ENCODE results near the gene ARHGAP6.

Gene ARHGAP6

DNA sequence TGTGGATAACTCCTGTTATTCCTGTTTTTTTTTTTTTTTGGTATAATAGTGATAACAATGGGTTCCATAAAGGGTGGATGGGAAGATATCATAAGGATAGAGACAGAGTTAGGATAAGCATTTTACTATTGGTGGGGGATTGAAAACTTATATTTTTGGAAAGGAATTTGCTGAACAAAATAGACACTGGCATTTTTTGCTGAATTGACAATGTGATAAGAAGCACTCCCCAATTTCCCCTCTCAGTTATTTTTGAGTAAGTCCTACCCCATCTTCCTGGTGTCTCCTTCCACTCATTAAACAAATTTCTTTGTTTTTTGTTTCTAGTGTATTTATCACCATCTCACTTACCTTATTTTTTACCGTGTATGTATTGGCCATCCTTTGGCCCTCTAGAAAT is 316.7 kb downstream of the ARHGAP6 start:
- no peak for TF ChIP-seq JUND (IDR thresholded peaks at IDR 0.05; ENCODE audit: low read depth)
- in situ Hi-C loops (cut with HindIII; ENCODE audit: low pct_unique_long_range_greater_than_20kb, low sequenced_read_pairs) = no loop called here
- no peak for DNase-seq (ENCODE audit: low read depth in 1 of 2, low spot score in 1 of 2)

DNA sequence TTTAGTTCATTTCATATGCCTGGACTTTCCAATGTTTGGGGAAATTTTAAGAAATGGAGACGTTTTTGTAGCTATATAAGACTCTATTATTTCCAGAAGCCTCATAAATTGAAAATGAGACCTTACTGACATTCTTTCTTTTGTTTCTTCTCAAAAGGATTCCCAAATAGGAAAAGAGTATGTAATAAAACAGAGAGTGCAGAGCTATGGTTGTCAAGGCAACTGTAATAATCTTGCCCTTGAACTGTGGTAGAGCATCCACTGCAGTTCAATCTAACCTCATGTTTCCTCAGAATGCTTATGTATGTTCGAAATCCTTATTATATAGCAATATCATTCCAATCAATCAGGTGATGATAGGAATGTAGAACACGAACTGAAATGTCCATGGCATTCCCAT is 318.4 kb downstream of the ARHGAP6 start:
- TF ChIP-seq JUND (IDR thresholded peaks at IDR 0.05; ENCODE audit: low read depth) = no peak
- in situ Hi-C loops (cut with HindIII; ENCODE audit: low pct_unique_long_range_greater_than_20kb, low sequenced_read_pairs) = no loop called here

DNA sequence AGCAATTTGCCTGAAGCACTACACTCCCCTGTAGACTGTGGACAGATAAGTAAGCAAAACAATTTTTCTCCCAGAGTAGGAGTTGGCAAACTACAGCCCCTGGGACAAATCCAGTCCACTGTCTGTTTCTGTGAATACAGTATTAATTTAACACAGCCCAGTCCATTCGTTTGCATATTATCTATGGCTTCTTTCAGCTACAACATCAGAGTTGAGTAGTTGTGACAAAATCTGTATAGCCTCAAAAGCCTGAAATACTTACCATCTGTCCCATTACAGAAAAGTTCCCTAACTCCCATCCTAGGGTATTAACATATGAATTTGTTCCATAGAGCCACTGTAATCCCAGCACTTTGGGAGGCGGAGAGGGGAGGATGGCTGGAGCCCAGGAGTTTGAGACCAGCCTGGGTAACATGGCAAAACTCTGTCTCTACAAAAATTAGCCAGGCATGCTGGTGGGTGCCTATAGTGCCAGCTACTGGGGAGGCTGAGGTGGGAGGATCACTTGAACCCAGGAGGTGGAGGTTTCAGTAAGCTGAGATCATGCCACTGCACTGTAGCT is 319.5 kb downstream of the ARHGAP6 start:
- no peak for DNase-seq (ENCODE audit: low read depth in 1 of 2, low spot score in 1 of 2)
- in situ Hi-C loops (cut with HindIII; ENCODE audit: low pct_unique_long_range_greater_than_20kb, low sequenced_read_pairs) = no loop called here
- no peak for TF ChIP-seq JUND (IDR thresholded peaks at IDR 0.05; ENCODE audit: low read depth)

More for the DNA sequence above, 318.4 kb downstream of the ARHGAP6 start:
- DNase-seq (ENCODE audit: low read depth in 1 of 2, low spot score in 1 of 2) = no peak

DNA sequence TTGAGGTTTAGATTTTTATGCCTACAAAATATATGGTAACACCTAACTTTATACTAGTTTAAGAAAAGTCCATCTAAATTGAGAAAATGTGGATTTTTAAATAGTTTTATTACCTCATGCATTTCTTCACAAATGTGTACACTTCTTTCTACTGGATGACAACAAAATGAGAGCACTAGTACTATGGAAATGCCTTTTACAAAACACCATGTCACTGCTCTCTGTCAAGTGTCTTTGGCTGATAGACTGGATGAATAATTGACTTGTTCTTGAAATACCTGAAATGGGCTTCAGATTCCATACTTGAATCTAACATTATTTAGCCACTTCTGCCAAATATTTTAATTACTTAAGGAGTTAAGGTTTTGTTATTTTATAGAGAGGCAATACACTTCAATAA is 323.0 kb downstream of the ARHGAP6 start:
- in situ Hi-C loops (cut with HindIII; ENCODE audit: low pct_unique_long_range_greater_than_20kb, low sequenced_read_pairs) = no loop called here
- TF ChIP-seq JUND (IDR thresholded peaks at IDR 0.05; ENCODE audit: low read depth) = no peak
- DNase-seq (ENCODE audit: low read depth in 1 of 2, low spot score in 1 of 2) = no peak

DNA sequence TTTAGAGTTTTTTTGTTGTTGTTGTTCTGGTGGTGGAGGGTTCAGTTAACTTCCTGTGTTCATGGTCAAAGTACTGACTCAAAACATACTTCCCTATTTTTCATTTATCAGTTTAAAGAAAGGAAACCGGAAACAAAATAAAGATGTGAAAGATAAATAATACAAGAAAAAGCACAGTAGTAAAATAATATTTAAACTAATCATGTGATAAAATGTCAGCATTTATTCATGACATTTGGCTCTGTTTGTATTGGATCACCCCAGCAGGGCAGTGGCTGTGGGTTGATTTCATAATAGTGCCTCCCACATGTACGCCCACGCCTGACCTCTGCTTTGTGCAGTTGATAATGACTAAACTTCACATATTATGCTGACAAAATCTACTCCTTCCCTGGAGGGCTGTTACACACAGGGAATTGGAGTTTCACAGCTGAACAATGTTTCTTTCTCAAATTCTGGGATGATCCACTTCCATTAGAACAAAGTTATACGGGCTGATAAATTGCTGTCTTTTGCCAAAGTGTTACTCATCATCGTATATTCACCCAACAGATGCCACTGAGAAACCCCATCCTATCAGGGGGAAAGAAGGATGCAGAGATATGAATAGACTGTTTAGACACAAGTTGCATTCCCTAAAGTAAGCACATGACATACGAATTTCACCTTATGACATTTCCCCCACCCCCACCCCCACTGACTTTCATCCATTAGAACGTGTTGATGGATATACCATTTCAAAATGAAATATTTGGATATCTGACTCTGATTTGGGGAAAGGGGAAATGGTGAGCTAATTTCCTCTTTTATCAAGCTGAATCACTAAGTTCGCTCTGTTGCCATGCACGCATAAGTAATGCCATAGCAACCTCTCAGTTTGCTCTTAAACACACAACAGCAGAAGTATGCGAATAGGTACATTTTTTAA is 324.2 kb downstream of the ARHGAP6 start:
- no peak for TF ChIP-seq JUND (IDR thresholded peaks at IDR 0.05; ENCODE audit: low read depth)
- DNase-seq (ENCODE audit: low read depth in 1 of 2, low spot score in 1 of 2) = no peak
- in situ Hi-C loops (cut with HindIII; ENCODE audit: low pct_unique_long_range_greater_than_20kb, low sequenced_read_pairs) = no loop called here

DNA sequence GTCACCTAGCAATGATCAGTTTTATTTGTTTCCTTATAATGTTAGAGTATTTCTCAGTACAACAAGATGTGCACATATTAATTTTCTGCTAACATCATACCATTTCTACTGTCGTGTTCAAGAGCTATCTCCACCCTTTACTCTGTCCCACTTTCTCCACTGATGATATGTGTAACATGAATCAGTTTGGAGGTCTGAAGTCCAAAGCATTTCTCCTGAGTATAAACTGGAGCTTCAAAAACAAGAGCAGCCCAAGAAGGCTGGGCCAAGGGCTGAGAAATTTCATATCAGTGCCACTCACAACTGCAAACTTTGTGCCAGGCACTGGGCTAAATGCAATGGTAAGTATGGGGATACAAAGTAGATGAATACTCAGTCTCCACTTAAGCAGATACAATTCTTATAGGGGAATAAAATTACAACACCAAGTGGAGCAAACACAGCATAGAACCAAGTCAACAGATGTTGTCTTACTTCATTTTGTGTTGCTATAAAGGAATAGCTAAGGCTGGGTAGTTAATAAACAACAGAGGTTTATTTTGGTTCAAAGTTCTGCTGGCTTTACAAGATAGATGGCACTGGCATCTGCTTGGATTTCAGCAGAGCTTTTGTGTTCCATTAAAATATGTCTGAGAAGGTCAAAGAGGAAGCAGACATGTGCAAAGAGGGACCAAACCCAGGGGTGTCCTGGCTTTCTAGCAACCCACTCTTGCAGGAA is 328.3 kb downstream of the ARHGAP6 start:
- TF ChIP-seq JUND (IDR thresholded peaks at IDR 0.05; ENCODE audit: low read depth) = no peak
- DNase-seq (ENCODE audit: low read depth in 1 of 2, low spot score in 1 of 2) = no peak
- in situ Hi-C loops (cut with HindIII; ENCODE audit: low pct_unique_long_range_greater_than_20kb, low sequenced_read_pairs) = no loop called here

DNA sequence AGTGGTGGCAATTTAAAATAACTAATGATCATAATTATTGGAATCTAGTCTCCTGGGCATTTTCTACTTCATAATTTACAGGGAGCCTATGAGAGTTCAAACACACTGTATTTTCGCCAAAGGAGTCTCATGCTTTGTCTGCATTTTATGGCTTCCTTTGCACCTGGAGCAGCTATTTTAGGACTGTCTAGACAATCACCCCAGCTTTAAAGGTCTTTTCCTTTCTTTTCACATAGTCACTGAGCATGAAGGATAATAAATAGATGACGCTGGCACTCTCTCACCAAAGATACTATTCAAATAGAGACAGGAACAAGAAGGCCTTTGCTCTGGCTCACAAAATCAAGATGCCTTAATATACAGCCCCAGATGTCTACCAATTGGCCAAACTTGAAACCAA is 329.5 kb downstream of the ARHGAP6 start:
- DNase-seq (ENCODE audit: low read depth in 1 of 2, low spot score in 1 of 2) = no peak
- no peak for TF ChIP-seq JUND (IDR thresholded peaks at IDR 0.05; ENCODE audit: low read depth)
- in situ Hi-C loops (cut with HindIII; ENCODE audit: low pct_unique_long_range_greater_than_20kb, low sequenced_read_pairs) = no loop called here

DNA sequence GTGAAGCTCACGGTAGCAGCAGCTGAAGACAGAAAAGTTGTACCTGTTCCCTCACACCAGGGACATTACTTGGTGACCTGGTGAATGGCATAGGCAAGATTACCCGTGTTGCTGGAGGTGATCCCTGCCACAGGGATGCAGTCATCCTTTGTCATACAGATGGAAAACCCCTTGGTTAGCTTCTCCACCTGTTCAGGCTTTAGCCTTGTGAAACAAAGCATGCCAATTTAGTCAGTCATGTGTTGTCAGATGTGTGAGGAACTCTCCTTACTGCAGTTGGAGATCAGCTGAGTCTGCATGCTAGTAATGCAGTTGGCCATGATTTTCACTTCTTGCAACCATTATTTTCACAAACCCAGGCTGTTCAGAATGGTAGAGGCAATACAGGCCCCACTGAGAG is 331.6 kb downstream of the ARHGAP6 start:
- no peak for TF ChIP-seq JUND (IDR thresholded peaks at IDR 0.05; ENCODE audit: low read depth)
- no peak for DNase-seq (ENCODE audit: low read depth in 1 of 2, low spot score in 1 of 2)

DNA sequence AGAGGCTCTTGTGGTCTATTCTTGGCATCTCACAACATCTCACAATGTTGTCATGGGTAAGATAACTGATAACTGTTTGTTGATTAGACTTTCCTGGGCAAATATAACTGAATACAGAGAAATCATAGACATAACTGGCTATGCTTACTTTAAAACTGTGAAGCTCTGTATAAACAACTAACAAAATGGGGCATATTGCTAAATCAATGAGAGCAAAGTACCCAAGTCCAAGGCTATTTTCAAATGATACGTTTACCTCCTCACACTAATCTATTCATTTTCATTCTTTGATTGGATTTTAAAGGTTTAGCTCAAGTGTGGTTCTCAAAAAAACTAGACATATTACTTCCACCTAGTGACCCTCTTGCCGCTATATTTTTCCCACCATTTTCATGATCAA is 333.9 kb downstream of the ARHGAP6 start:
- no peak for TF ChIP-seq JUND (IDR thresholded peaks at IDR 0.05; ENCODE audit: low read depth)
- DNase-seq (ENCODE audit: low read depth in 1 of 2, low spot score in 1 of 2) = no peak
- in situ Hi-C loops (cut with HindIII; ENCODE audit: low pct_unique_long_range_greater_than_20kb, low sequenced_read_pairs) = no loop called here

More for the DNA sequence above, 331.6 kb downstream of the ARHGAP6 start:
- in situ Hi-C loops (cut with HindIII; ENCODE audit: low pct_unique_long_range_greater_than_20kb, low sequenced_read_pairs) = no loop called here

DNA sequence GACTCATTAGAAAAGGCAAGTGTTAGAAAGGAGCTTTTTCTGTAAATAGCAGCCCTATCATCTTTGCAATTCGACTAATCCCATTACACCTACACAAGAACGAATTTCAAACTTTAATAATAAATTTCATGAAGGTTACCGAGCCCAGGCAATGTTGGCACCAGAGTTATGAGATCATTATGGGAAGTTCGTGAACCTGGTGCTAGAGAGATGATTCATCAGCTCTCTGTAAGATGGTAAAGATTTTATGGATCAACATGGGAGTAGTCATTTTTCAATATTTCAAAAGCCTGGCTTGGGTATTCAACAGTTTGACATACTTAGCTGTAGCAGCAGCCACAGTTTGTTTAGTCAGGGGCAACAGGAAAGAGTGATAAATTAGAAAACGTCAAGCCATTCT is 336.7 kb downstream of the ARHGAP6 start:
- in situ Hi-C loops (cut with HindIII; ENCODE audit: low pct_unique_long_range_greater_than_20kb, low sequenced_read_pairs) = no loop called here
- no peak for DNase-seq (ENCODE audit: low read depth in 1 of 2, low spot score in 1 of 2)
- no peak for TF ChIP-seq JUND (IDR thresholded peaks at IDR 0.05; ENCODE audit: low read depth)

DNA sequence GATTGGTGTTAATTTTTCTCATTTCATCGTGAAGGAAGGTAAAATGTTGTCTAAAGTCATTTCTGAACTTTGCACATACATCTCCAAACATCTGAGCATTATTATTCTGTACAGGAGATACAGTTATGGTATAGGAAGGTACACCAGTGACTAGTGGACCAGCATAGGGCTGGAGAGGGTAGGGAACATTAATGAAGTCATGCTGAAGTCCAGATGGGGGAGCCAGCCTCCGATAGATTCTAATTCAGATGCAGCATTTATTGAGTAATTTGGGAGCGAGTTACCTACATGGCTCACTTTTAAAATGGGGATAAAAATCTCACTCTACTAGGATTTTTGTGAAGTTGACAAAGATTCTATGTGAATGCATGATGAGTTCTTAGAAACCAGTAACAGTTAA is 337.6 kb downstream of the ARHGAP6 start:
- no peak for TF ChIP-seq JUND (IDR thresholded peaks at IDR 0.05; ENCODE audit: low read depth)
- in situ Hi-C loops (cut with HindIII; ENCODE audit: low pct_unique_long_range_greater_than_20kb, low sequenced_read_pairs) = no loop called here

DNA sequence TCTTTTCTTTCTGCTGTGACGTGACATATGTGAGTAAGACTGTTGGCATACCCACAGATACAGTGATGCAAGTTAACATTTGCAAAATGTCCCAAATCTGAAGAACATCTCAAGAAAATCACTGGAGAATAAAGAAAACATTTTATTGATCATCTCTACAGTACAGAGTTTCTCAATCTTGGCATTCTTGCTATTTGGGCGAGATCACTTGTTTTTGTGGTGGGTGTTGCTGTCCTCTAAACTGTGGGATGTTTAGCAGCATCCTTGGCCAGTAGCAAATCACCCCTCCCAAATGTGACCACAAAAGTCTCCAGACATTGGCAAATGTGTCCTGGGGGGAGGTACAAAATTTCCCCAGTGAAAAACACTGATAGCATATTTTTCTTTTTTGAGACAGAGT is 343.7 kb downstream of the ARHGAP6 start:
- in situ Hi-C loops (cut with HindIII; ENCODE audit: low pct_unique_long_range_greater_than_20kb, low sequenced_read_pairs) = no loop called here
- no peak for TF ChIP-seq JUND (IDR thresholded peaks at IDR 0.05; ENCODE audit: low read depth)
- DNase-seq (ENCODE audit: low read depth in 1 of 2, low spot score in 1 of 2) = no peak

More for the DNA sequence above, 337.6 kb downstream of the ARHGAP6 start:
- no peak for DNase-seq (ENCODE audit: low read depth in 1 of 2, low spot score in 1 of 2)

Measured in T47D (cell line).